ENCODE measurements around the gene ITGBL1.
A peak's percentile ranks its signal among the peaks of the same experiment; 100 is the strongest.

The ITGBL1 gene

DNA sequence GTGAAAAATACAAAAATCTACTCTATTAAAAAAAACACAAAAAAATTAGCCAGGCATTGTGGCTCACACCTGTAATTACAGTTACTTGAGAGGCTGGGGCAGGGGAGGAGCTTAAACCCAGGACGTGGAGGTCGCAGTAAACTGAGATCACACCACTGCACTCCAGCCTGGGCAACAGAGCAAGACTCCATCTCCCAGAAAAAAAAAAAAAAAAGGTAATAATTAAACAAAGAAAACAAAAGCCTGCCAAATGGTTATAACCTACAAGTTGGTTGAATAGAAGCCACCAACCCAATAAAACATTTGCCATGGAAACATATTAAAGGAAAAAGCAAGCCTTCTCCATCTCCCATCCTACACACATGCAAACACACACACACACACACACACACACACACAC is 255.2 kb downstream of the ITGBL1 start:
- no peak for DNase-seq

DNA sequence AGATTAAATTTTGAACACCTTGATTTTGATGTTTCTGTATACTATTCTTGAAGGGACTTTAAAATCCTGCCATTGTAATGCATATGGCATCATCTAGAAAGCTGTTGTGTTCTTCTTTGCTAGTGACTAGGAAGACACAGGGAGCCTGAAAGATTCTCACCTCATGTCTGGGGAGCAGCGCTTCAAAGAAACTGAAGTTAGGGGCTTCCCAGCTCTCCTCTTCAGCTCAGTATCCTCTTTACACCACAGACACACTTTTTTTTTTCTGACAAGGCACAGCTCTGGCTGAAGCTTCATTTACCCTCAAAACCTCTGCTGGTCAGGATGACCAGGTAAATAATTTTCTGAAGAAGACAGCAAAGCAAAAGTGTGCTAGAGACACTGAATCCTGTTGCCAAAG is 255.6 kb downstream of the ITGBL1 start:
- no peak for DNase-seq

DNA sequence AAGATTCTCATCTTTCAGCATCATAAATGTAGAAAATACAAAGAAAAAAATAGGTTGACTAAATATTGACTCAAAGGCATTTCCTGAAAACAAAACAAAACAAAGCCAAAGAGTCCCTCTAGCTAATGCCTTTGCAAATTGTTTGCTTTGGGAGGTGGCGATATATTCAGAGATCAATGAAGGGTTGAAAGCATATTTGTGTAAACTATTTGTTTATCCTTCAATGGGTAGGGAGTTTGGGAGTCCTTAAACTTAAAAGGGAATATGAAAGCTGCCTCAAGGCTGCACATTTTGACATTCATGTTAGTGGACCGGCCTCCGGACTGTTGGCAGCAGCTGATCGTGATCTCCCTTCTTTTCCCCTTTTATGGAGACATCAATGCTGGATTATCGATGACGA is 257.5 kb downstream of the ITGBL1 start:
- no peak for DNase-seq

DNA sequence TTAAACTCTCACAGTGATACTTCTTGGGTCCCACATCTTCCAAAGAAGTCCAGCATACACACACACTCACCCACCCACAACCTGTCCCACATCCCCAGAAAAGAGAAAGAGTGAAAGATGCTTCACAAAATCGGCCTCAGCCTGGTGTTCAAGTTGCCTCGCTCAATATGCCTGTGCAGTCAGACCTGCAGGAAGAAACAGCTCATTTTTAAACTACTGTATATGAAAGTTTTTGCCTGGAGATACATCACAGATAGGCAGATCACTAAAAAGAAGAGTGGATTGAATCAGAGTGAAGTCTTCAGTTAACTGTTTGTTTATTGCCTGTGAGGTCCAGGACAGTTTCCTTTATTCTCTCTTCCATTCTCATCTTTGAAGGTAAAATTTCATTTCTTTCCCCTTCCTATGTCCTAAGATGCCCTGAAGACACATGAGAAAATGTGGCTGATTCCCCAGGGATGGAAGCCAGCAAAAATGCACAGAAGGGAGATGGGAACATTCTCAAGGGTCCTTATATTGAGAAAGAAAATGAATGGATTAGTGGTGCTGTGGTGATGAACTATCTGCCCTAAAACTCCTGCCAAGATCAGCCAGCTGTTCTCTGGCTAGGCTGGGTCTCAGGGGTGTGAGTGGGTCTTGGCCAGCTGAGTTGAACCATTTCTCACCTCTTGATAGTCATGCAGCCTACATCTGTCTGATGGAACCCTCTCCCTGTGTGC is 259.0 kb downstream of the ITGBL1 start:
- DNase-seq, result no peak

DNA sequence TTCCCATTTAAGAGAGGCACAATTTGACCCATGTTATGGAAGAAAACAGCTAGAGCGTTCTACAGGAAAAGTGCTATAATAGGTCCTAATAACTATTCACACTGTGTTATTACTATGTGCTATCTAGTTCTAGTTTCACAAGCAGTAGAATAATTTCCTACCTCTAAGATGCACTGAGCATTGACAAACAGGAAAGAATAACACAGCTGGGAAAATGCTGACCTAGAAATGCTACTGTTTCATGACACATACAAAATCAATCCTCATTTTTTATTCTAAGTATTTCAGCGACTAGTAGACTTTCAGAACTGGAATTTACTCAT is 259.5 kb downstream of the ITGBL1 start:
- DNase-seq, result no peak

DNA sequence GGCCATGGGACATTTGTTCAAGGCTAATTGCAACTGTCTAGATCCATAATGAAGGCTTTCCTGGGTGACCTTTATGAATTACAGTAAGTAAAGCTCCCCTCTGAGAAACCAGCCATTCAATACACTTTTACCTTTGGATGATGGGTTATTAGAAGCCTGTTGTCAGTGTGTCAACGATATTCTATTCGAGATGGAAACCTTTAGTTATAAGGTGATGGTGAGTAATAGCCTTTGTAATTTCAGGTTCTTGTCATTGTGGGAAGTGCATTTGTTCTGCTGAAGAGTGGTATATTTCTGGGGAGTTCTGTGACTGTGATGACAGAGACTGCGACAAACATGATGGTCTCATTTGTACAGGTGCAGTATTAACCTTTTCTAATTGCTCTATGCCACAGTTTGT is 261.7 kb downstream of the ITGBL1 start:
- no peak for DNase-seq

DNA sequence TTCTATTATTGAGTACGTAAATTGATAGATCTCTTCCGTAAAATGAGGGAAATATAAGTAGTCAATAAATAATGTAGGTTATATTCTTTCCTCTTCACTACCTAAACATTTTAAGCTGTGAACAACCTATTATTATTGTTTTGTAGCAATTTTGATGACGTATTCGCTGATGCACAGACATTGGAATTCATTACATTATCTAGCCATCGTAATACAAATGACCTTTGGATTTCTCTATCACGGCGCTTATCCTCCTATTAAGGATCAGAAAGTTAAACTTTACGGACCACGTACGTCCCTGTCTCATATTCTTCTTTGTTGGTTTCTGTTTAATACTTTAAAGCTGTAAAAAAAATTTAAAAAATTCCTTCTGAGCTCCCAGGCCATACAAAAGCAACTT is 264.9 kb downstream of the ITGBL1 start:
- no peak for DNase-seq

DNA sequence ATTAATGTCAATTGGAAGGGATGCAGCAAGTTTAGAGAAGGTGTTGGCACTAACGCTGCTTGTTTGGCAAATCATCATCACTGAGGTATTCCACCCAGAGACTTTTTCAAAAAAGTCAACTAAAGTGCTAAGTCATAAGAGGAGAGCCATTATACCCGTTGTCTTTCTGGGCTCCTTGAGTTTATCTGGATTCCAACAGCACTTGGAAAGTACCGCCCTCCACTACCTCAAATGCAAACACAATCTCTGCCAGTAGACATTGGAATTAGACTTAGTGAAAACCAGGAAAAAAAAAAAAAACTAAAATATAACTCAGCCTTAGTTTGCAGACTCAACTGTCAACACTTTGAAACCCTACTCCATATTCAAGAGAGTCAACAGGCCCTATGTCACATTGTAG is 266.0 kb downstream of the ITGBL1 start:
- no peak for DNase-seq

DNA sequence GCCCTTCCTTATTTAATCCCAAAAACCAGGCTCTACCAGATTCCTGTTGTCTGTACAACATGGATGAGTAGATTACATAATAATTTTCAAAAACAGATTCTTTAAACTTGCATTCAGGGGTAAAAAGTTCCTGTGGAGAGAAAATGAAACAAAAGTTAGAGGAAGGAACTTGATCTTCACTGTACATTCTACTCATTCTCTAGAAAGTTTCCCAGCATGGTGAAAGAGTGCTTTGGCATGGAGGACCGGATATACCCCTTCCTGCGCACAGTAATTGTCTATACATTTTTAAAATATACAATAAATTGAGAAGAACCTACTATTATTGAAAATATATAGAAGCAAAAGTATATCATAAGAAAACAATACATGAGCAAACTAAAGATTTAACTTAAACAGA is 274.2 kb downstream of the ITGBL1 start:
- no peak for DNase-seq

DNA sequence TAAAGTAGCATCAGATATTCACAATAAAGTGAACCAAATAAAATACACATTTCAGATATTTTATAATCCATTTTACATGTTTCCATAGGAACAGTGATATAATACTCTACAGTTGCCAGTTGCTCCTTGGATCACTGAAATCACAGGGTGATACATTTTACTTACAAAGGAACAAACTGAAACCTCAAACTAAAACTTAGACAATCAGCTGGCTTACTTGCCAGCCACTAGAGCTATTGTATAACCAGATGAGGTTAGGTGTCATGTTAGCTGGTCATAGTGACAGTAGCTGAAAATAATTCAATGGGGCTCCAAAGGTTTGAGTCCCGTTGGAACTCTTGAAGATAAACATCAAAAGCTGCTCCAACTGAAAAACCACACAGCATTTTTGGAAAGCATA is 274.6 kb downstream of the ITGBL1 start:
- no peak for DNase-seq

DNA sequence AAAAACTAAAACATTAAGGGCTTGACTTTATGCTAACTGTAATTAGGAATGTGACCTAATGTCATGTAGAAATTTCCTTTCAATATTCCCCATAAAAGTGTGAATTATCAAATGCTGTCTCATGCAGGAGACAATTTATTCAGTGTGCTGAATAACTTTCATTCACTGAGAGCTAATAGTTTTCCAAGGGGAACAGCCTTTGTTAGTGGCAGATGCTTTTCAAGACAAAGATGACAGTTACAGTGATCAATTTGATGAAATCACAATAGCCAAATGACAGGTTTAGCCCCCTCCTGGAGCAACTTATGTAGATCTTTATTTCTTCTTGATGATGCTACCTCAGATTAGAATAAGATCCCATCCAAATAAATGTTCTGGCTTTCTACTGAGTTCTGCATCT is 275.5 kb downstream of the ITGBL1 start:
- no peak for DNase-seq

DNA sequence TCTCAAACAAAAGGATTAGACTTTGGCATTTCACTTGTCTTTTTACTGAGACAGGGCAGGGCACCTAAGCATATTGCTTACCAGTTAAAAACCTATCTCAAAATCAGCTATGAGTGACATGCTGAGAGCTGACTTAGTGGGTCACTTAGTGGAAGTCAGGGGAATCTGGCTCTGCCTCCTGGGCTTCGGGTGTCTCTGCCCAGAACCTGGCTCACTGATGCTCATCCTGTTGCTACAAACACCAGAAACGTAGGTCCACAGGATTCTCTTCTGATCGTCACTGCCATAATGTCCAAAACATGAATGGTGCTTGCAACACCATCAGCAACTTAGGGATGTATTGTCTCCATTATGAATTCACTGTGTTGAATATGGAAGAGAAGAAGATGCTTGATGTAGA is 276.1 kb downstream of the ITGBL1 start:
- no peak for DNase-seq

DNA sequence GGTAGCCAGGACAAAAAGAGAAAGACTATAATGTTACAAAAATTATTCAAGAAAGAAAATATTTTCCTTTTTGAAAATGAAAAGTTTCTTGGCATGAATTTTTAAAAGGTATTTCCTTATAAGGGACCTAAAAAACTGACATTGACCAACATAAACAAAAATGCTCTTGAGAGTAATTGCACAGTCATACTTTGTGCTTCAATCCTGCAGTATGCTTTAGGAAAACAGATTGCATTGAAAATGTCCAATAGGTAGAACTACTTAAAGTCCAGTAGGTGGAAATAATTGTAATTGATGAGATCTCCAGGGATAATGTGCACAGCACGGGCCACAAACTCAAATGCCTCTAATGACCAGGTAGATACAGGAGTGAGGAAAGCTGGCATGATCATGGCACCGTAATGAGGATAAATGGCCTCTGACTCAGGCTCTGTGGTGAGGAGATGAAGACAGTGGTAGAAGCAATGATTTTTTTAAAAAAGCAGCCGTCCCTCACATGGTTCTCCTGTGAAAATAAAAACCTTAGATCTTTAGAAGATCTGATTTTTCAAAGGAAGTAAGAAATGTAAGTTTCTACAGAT is 278.0 kb downstream of the ITGBL1 start:
- no peak for DNase-seq

DNA sequence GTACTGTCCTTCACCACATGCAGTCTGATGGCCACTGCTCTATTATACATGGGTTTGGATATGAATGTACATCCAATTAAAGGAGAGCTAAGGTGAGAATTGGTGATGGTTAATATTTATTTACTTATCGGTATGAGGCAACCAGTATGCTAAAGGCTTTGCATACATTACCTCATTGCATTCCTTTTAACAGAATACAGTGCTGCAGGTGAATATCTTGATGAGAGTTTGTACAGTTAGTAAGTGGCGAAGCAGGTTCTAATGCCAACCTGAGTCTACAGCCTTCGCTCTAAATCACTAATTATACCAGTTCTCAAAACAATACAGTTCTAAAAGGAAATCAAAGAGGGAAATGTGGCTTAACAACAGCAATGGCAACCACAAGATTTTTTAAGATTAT is 284.1 kb downstream of the ITGBL1 start:
- no peak for DNase-seq

DNA sequence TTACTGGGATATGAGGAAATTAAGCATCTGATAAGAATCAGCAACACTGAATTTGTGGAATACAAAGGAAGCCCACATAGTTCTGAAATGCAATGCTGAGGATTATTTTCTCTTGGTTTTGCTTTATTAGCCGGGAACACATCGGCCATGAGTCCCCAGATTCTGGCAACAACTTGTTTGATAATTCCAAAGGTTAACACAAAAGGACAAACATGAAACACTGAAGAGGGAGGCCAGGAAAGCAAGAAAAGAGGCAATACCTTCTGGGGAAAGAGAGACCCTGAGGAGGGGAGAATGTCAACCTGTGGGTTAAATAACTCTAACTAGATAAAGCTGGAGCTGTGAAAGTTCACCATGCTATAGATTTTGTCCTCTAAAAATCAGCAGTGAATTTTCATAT is 285.9 kb downstream of the ITGBL1 start:
- DNase-seq, result no peak

DNA sequence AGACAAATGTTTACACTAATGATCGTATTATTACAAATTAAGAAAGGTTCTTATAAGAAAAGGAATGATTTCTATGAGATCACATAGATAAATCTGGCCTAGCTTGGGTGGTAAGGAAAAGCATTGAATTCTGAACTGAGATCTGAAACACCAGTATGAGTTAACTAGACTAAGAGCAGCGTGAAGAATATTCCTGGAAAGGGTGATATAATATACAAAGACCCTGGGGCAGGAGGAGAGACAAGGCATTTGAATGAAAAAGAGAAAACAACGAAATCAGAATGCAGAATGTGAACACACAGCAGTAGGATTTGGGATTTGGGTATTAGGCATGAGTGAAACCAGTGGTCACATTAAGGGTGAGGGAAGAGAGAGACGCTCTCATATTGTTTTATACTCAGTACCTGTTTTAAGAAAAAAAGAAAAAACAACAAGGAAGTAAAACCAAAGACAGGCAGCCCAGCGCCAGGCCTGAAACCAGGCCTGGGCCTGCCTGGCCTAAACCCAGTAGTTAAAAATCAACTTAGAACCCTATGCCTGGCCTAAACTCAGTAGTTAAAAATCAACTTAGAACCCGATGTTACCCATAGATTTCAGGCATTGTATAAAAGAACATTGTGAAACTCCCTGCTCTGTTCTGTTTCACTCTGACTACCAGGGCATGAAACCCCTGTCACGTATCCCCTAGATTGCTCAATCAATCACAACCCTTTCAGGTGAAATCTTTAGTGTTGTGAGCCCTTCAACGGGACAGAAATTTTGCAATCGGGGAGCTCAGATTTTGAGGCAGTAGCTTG is 287.1 kb downstream of the ITGBL1 start:
- no peak for DNase-seq

DNA sequence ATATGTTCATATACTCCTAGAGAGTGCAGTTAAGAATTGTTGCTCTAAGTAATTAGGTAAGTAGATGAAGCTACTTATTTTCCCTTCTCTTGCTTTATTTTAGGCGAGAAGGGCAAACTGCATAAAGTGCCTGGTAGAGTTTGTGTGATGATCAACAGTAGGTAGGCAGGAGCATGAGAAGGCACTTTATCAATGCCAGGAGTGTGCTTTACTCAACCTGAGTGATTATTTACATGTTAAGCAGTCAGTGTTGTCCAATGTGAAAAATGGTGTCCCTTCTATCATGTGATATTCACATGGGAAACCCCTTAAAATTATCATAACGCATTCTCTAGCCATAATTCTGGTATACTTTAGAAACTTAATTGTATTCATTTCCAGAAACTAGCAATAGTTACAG is 294.0 kb downstream of the ITGBL1 start:
- DNase-seq, result no peak

DNA sequence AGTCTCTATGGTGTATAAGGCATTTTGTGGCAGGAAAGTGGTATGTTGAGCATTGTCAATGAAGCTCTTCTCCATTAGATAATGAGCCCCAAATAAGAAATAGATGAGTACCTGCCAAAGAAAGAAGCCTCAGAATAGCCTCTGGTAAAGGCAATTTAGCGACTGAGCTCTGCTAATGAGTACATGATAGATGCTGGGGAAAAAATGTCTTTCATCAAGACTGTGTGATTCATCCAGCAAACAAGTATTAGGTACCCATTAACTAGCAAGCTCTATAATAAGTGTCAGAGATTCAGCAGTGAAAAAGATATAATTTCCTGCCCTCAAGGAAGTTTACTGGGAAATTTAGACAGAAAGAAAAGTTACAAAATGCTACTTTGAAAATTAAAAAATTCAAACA is 294.6 kb downstream of the ITGBL1 start:
- no peak for DNase-seq

DNA sequence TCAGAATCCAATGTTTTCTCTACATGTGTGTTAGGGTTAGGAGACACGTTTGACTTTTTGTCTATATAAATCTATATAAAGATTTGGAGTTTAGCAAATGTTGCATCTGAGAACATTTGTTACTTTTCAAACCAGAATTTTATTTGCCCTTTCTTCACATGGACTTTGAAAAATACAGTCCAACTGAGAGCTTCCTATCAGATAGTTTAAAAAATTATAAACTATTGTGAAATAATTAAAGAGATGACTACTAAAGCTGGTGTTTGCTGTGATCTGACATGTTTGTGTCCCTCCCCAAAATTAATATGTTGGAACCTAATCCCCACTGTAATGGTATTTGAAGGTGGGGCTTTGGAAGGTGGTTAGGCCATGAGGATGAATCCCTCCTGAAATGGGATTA is 297.1 kb downstream of the ITGBL1 start:
- no peak for DNase-seq

DNA sequence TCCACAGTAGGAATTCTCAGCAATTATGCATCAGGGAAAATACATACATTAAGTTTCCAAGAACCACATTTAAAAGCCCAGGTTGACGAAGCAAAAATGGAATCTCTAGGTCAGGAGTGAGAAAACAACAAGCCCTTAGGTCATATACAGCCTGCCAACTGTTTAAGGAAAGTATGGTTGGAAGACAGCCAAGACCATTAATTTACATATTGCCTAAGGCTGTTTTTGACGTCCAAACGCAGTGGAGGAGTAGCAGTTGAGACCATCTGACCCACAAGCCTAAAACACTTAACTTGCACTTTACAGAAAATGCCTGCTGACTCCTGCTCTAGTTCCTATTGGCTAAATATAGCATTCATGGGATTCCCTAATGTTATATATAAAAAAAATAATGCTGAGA is 299.0 kb downstream of the ITGBL1 start:
- peak; percentile 96 for DNase-seq

DNA sequence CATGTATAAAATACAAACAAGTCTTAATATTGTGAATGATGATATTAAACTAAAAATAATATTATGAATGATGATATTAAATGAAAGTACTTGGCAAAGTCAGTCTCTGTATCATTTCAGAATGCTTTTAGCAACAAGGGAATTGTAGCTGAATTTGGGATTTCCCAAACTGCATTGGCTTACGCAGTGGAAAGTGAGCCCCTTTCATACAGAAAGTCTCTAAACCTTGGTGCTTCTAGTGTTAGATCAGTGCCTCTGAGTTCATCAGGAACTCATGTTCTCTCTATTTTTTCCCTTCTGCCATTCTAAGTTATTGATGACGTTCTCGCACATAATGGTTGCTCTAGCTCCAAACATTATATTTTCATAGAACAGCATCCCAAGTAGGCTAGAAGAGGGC is 300.0 kb downstream of the ITGBL1 start:
- DNase-seq, result no peak

DNA sequence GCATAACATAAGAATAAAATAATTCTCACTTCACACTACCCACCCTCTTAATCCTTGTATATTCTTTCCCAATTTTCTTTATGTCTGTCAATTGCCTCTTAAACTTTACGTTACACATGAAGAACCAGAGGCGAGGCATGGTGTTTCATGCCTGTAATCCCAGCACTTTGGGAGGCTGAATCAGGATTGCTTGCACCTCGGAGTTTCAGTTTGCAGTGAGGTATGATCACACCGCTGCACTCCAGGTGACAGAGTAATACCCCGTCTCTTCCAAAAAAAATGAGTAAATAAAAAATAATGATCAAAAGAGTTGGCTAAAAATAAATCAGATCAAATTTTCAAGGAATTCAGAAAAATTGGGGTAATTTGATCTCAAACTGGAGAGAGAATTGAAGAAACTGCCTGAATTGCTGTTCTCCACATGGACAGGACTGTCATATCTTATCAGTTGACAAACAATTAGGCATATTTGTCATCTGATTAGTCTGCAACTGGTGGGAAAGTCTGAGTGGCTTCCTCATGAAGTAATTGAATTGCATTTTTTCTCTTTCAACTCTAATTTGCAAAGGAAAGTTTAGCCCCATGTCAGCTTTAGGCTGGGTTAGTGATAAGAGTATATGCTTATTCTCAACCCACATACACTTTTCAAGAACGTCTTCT is 302.9 kb downstream of the ITGBL1 start:
- no peak for DNase-seq

DNA sequence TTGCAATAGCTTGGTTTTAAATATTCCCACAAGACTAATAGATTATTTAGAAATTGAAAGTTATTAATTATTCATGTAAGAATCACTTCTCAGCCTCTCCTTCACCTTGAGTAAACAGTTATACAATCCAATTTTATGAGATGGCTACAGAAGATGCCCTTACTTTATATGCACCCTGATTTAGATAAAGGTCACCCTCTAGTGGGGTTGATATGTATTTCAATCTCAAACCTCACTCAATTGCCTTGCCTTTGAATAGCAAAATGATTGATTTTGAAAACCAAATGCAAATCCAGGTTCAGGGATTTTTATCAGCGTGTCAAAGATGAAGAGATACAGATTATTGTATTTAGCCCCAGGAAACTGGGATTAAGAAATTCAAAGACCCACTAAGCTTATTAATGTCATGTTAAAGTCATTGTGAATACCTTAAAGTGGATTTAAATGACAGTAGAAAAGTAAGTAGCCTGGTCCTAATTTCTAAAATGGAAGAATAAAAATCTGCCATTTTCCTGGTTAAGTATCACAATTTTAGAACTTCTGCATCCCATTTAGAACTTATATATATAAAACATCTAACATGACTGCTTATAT is 305.1 kb downstream of the ITGBL1 start:
- DNase-seq, result peak; percentile 22

DNA sequence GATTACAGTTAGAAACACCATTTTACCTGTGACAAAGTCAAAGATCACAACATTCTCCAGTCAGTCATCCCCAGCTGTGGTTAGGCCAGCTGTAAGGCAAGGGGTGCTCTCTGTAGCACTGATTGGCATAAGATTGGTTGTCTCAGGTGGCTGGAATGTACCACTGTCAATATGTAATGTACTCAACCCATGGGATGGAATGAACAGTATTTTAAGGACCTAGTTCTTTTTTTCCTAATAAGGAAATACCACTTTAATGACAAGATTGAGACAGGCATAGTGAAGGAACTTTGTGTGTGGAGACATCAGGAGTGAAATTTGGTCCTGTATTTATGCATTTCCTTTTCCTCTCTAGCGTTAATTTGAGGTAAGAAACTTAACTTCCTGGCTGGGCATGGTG is 310.7 kb downstream of the ITGBL1 start:
- DNase-seq, result no peak
